ENCODE data around the gene MAST3.

Gene MAST3

GRCh38 chr19:18171605-18172327, 74.2 kb downstream of the MAST3 start:
- peak; percentile 68 for DNase-seq (ENCODE audit: extremely low read depth, insufficient read length)
- H3K4me3 ChIP-seq (replicated peaks; ENCODE audit: low read depth, low read length), result no peak overlapping the region
- H3K36me3 ChIP-seq (ENCODE audit: control insufficient read depth, insufficient read depth, low read length), result peaks cover 10% of the 10 kb centered on the region
- no peak for TF ChIP-seq CTCF (IDR thresholded peaks at IDR 0.05; ENCODE audit: insufficient read depth, low read length, poor library complexity, severe bottlenecking)
- H3K27me3 ChIP-seq (replicated peaks; ENCODE audit: control insufficient read depth, insufficient read depth, low read length), result no peaks in the 10 kb centered on the region

- TF ChIP-seq CTCF (IDR thresholded peaks at IDR 0.05; ENCODE audit: insufficient read depth, low read length, poor library complexity, severe bottlenecking), result no peak
- no peak for DNase-seq (ENCODE audit: extremely low read depth, insufficient read length)
- Histone ChIP-seq H3K36me3 (ENCODE audit: control insufficient read depth, insufficient read depth, low read length) (peaks cover 17% of the 10 kb centered on the region), H3K4me3 (replicated peaks; ENCODE audit: low read depth, low read length) (no peak overlapping the region; the same call in 1 of the 2 replicates), H3K27me3 (replicated peaks; ENCODE audit: control insufficient read depth, insufficient read depth, low read length) (no peaks in the 10 kb centered on the region)
These were observed 74.9 kb downstream of the MAST3 start for GRCh38 chr19:18172331-18173053.

GRCh38 chr19:18173054-18173571, 75.5 kb downstream of the MAST3 start:
- Histone ChIP-seq H3K27me3 (replicated peaks; ENCODE audit: control insufficient read depth, insufficient read depth, low read length) (no peaks in the 10 kb centered on the region), H3K36me3 (ENCODE audit: control insufficient read depth, insufficient read depth, low read length) (peaks cover 19% of the 10 kb centered on the region), H3K4me3 (replicated peaks; ENCODE audit: low read depth, low read length) (peak overlapping the region; percentile 81)
- no peak for TF ChIP-seq CTCF (IDR thresholded peaks at IDR 0.05; ENCODE audit: insufficient read depth, low read length, poor library complexity, severe bottlenecking)
- DNase-seq (ENCODE audit: extremely low read depth, insufficient read length), result no peak

- peak within 1 kb of the TSS; percentile 81 for H3K4me3 ChIP-seq (replicated peaks; ENCODE audit: low read depth, low read length)
- peaks cover 19% of the 10 kb centered on the region for H3K36me3 ChIP-seq (ENCODE audit: control insufficient read depth, insufficient read depth, low read length)
- H3K27me3 ChIP-seq (replicated peaks; ENCODE audit: control insufficient read depth, insufficient read depth, low read length), result no peaks in the 10 kb centered on the region
- TF ChIP-seq CTCF (IDR thresholded peaks at IDR 0.05; ENCODE audit: insufficient read depth, low read length, poor library complexity, severe bottlenecking), result no peak
- DNase-seq (ENCODE audit: extremely low read depth, insufficient read length), result peak; percentile 92
These were observed 76.2 kb downstream of the MAST3 start, which contains the start of gene IFI30 for GRCh38 chr19:18173572-18174288. Gene IFI30 (plus strand): TSS chr19:18173813. CDS start chr19:18173842, 29 bp downstream.

- no peak for DNase-seq (ENCODE audit: extremely low read depth, insufficient read length)
- peak overlapping the region; percentile 81 for H3K4me3 ChIP-seq (replicated peaks; ENCODE audit: low read depth, low read length)
- peaks cover 17% of the 10 kb centered on the region for H3K36me3 ChIP-seq (ENCODE audit: control insufficient read depth, insufficient read depth, low read length)
- H3K27me3 ChIP-seq (replicated peaks; ENCODE audit: control insufficient read depth, insufficient read depth, low read length), result no peaks in the 10 kb centered on the region
- no peak for TF ChIP-seq CTCF (IDR thresholded peaks at IDR 0.05; ENCODE audit: insufficient read depth, low read length, poor library complexity, severe bottlenecking)
These were observed 77.4 kb downstream of the MAST3 start for GRCh38 chr19:18174983-18175382.
